Dedifferentiated amniotic fluid mesenchymal stem cell (primary cell): ENCODE results near the gene ISOC1.
A peak's percentile ranks its signal among the peaks of the same experiment; 100 is the strongest.

ENCODE experiments used
- DNase-seq: peaks from one replicate; pipeline ENCODE4 v3.0.0-alpha.2; 2016; ENCODE audit errors: extremely low spot score

The ISOC1 gene

DNA sequence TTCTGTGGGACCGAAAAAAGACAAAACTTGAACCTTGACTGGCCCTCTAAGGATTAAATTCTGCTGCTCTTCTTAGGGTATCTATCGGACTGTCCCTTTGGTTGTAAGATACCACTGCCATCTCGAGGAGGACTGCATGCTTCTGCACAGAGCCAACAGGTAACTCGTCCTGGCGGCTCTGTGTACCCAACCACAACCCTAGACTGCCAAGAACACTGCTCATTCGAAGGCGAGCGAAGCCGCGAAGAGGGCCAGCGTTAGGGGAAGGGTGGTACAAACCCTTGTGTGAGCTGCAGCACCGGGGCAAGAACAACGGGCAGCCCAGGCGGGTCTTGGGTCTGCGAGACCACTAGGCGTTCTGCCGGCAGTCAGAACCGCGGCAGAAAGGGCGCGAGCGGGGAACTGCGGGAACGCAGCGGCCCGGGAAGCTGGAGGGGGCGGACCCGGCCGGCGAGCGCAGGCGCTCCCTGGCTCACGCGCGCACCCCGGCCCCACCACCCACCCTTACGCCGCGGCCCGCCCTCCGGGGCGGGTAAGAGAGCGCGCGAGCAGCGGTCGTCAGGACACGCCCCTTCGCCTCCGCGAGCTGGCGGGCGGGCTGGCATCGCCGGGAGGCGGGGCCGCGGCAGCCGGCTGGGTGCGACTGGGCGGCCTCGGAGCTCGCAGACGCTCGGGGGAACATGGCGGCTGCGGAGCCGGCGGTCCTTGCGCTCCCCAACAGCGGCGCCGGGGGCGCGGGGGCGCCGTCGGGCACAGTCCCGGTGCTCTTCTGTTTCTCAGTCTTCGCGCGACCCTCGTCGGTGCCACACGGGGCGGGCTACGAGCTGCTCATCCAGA, at the start of gene ISOC1:
Gene ISOC1, plus strand, starts transcription at position 663 of the 837 bp plus-strand sequence. Its CDS starts 18 bp downstream, at position 681.
- DNase-seq = peak; percentile 75

DNA sequence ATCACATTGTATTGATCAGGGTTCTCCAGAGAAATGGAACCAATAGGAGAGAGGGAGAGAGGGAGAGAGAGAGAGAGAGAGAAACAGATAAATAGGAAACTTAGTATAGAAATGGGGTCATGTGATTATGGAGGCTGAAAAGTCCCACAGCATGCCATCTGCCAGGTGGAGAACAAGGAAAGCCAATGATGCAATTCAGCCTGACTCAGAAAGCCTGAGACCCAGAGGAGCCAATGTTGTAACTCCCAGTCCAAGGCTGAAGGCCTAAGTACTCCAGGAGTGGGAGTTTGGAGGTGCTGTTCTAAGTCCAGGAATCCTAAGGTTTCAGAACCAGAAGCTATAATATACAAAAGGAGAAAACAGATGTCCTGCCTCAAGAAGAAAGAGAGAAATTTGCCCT, 48.4 kb upstream of the ISOC1 start:
- DNase-seq = no peak

DNA sequence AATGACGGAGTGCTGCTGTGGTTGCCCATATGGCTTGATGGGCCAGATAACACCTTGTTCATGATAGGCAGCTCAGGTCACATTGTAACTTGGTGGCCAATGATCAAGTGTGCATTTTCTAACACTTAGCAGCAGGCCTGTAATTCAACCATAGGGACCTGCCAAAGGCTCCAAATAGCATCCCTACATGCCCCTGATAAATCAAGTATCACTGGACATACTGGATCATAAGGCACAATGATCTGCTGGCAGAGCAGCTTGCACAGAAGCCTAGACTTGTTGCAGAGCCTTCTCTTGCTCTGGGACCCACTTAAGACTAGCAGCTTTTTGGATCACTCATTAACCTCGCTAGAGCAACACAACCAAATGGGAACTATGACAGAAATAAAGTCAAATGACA, 46.0 kb upstream of the ISOC1 start:
- DNase-seq = no peak

DNA sequence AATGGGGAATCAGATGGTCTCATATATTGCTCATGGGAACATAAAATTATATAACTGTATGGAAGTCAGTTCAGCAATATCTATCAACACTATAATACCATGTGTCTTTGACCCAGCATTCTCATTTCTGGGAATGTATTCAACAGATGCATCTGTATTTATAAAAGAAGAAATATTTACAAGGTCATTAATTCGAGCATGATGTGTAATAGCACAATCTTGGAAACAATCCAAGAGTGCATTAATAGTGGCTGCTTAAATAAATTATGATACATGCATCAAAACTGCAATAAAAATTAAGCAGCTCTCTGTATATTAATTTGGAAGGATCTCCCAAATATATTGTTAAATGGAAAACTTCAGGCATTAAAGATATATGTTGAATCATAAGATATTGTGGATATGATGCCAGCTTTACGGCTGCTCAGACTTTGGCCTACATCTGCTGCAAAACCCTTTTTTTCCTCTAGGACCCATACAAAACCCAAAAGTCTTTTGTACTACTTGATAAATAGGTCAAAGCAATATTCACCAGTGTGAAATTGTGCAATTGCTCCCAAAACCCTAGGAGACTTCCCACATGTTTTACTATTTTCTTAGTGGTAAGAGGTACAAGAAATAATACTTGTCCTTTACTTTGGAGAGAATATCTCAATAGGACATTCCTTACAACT, 45.3 kb upstream of the ISOC1 start:
- no peak for DNase-seq

DNA sequence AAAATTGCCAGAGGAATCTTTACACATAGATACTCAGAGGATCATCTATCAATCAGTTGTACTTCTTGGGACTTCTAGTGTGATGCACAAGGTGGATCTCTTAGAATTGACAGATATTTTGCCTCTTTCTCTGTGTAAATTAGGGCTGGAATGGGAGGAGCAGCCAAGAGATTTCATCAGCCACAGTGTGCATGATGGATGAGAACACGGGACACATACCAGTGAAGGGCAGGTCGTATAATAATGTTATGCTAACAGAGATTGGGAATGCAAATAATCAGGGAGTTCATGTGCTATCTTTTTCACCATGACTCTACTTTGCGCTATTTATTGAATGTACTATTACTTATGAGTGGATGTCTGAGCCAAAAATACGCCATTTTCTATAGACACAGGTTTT, 43.3 kb upstream of the ISOC1 start:
- no peak for DNase-seq

DNA sequence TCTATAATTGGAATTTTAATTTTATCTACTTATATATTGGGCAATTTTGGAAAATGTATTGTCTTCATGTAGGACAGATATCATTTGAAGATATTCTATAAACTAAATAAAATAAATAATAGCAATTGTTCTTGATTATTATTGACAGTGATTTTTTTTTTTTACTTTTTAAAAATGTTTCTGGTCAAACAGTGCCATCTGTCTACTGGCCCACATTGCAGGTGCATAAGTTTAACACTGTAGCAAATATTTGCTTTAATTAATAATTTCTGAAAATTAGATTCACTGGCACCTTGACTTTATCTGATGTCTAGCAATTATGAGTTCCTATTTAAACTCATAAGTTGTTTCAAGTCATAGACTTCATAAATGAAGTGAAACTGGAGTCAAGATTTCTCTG, 41.1 kb upstream of the ISOC1 start:
- DNase-seq = no peak

DNA sequence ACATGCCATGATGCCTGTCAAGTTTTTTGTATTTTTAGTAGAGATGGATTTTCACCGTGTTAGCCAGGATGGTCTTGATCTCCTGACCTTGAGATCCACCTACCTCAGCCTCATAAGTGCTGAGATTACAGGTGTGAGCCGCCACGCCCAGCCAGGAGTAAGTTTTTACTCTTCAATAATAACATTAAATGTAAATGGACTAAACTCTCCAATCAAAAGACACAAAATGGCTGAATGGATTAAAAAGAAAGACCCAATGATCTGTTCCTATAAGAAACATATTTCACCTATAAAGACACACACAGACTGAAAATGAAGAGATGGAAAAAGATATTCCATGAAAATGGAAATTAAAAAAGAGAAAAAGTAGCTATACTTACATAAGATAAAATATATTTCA, 37.2 kb upstream of the ISOC1 start:
- DNase-seq = no peak

DNA sequence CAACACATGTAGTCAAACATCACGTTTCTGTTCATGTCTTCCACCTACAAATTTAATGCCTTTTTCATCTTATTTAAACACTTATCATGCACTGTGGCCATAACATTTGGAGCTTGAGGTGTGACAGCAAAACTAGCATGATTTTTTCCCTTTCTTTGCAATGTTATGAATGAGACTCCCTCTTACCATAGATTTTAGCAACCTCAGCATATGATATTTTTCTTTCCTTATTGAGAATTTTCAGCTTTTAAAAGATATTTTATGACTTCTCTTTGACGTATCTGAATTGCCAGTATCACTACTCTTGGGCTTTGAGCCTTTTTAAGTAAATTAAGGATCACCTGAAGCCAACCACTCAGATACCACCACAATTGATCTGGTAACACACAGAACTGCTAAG, 32.7 kb upstream of the ISOC1 start:
- DNase-seq = no peak

DNA sequence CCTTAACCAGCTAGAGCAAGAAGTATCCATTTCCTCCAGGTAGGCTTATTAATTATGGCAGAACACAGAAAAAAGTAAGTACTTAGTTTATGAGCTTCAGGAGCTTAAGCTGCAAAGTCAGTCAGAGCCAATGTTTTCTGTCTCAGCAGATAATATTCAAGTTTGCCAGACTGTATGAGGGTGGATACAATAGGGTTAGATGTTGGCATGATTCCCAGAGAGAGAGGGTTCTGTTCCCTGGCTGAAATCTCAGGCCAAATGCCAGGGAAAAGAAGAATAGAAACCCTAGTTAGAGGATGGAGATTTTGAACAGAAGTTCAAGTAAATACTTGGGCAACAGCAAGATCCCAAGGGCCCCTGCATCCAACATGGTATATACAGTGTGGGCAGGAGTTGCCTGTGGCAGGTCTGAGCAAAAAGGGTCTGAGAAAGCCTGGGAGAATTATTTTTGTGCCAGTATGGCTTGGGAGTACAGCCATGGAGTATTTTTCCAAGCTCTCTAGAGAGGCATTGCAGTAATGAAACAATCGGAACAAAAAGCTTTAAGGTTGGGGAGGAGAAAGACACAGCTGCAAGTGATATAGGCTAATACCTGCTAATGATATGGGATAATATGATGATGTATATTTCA, 31.0 kb upstream of the ISOC1 start:
- DNase-seq = peak; percentile 49

DNA sequence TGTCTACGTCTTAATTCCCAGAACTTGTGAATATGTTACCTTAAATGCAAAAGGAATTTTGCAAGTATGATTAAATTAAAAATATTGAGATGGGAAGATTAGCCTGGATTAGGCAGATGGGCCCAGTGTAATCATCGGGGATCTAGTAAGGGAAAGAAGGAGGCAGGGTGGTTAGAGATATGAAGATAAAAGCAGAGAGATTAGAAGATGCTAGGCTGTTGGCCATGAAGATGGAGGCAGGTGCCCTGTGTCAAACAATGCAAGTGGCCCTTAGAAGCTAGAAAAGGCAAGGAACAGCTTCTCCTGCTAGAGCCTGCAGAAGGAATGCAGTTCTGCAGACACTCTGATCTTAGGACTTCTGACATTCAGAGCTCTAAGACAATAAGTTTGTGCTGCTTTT, 28.8 kb upstream of the ISOC1 start:
- DNase-seq = no peak

DNA sequence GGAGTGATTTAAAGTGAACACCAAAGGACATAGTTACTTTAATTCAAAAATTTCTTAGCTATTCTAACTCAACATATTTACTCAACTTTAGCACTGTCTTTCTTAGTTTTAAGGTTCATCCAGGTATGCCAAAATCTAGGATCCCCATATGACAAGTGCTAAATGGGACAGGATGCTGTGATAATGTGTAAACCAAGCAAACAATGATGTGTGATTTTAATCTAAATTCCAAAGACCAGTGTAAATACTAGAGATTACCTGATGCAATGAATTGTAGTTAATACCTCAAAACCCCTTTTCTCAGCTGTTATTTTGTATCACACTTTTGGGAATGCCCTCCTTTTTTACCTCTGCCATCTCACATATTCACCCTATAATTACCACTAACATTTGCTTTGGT, 26.8 kb upstream of the ISOC1 start:
- no peak for DNase-seq

DNA sequence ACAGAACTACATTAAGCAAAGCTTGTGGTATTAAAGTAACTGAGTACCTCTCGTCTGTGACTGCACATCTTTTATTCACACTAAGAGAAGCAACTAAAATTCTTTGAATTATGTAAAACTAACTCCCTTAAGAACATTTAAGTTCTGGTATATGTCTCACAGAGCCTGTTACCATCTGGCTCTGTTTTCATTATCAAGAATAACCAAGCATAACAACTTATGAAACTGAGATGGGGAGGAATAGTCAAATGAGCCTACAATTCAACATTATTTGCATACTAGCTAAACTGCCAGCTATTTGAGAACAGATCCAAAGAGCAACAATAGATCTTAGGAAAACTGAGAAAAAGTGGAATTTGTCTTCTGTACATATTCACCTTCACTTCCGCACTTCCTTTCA, 25.3 kb upstream of the ISOC1 start:
- no peak for DNase-seq

DNA sequence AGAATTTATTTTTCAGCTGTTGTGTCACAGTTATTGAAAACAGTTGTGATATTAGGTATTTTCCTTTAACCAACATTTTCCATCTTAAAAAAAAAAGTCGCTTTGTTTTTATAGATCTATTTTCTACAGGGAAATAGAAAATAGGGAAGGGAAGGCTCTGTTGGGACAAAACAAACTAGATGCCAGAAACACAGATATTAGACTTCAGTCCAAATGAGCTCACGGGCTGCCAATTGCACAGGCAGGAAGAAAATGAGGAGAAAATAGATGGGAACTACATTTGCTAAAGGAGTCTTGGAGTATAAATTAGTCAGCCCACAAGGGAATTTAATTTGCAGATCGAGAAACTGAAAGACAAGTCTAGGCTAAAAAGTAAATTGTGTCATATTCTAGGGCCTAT, 21.4 kb upstream of the ISOC1 start:
- DNase-seq = no peak

DNA sequence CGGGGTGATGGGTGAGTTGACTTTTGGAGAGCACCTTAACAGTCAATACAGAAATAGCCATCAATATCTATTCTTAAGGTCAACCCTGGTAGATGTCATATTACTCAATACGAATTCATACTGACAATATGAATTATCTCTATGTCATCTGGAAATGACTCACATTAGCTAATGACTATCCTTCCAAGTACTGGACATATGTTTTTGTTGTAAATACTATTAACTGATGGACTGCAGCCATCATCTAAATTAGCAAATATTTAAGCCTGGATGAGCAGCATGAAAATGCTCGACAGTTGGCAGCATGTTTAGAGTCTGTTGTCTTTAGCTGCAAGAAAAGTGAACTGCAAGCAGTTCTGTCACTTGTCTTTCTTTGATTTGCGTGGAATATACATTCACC, 19.6 kb upstream of the ISOC1 start:
- DNase-seq = no peak

DNA sequence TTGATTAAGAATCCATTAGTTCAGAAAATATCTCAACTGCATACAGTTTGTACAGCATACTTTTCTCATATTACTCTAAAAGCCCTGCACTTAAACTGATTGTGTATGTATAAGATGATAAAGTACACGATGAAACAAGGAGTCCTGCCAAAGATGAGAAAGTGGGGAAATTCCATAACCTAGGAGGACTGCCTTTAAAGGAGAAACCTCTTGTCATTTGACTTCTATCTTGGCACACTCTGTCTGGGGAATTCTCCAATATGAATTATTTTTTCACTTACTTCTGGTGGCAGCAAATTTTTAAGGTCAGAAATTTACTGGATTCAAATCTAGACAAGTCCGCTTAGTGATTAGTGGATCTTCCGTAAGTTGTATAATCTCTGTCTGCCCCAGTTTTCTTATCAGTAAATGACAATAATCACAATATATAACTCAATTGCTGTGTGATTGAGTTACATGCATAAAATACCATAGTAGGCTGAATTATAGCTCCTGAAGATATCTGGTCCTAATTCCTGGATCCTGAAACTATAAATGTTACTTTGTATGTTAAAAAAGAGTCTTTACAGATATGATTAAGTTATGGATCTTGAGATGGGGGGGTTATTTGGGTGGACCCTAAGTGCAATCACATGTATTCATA, 17.0 kb upstream of the ISOC1 start:
- no peak for DNase-seq

DNA sequence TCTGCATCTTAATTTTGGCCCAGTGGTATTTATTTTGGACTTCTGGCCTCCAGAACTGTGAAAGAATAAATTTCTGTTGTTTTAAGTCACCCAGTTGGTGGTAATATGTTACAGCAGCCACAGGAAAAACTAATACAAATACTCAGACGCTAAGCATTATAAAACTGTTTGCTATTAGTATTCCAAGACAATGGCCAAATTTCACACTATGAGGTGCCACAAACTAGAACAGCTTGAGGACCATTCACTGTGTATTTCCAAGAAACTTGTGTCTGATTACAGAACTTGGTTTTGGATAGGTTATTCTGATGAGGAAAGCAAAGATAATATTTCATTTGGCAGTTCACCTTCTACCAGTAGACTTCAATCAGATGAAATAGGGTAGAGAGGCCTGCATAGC, 16.3 kb upstream of the ISOC1 start:
- no peak for DNase-seq

DNA sequence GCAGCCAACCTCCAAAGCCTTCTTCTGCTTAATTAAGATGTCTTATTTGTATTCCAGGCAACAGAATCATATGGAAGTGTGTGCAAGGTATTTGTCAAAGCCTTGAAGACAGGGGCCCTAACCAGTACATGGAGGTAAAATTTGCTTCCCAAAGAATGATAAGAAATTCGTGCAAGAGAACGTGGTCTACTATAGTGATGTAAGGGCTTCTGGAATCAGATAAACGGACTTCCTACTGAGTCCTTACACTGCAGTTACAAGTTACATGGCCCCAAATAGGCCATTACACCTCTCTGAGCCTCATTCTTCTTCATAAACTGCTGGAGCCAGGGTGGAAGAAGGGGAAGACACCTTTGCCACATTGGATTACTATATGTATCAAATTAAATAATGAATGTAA, 15.9 kb upstream of the ISOC1 start:
- DNase-seq = no peak

DNA sequence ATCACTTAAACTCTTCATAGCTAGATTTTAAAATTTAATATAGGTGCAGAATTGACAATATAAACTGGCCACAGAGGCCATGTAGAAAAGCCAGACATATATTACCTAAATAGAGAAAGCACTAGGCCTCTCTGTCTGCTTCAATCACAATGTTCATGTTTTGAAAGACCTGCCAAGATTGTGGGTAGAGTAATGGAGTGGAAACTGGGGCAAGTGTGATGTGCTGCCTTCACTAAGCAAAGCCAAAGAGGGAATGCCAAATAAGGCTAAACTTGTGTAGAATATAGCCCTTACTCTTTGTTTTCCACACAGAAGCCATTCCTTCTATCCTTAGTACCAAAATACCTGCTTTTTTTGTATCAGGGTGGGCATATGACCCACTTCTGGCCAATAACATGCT, 15.1 kb upstream of the ISOC1 start:
- DNase-seq = no peak

DNA sequence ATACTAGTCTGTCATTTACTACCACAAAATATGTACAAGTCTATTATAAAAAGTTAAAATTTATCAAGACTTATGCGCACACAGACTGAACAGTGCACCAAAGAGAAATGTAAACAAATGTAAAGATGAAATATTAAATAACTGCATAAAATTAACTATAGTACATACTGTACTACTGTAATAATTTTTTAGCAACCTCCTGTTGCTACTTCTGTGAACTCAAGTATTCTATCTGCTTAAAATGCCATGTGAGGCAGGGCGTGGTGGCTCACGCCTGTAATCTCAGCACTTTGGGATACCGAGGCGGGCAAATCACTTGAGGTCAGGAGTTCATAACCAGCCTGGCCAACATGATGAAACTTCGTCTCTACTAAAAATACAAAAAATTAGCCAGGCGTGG, 13.8 kb upstream of the ISOC1 start:
- DNase-seq = no peak

DNA sequence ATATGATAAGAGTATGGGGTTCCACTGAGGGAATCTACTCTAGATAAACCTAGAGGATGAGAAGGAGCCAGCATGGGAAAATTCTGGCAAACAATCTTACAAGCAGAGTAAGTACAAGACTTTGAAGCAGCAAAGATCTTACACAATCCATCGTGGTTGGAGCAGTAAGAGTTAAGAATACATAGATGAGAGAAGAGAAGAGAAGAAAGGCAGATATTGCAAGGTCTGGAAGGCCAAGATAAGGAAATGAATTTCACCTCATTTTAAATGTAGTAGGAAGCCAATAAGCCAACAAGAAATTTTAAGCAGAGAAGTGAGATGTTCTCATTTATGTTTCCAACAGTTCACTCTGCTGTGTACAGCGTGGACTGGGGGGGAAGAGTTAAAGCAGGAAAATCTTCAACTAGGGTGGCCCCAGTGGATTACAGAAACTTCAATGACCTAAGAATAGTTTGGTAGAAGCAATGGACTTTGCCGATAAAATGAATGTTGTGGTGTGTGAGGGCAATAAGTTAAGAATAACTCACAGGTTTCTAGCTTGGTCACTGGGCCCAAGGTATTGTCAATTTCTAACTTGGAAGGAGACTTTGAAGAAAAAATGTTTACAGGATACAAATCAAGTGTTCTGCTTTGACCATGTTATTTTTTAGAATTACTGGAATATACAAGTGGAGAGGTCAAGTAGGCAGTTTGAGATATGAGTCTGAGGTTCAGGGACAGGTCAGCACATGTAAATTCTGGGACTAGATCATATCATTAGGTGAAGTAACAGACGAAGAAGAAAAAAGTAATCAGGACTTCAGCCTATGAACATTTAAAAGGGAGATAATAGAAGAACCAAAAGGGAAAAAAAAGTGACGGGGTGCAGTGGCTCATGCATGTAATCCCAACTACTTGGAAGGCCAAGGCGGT, 12.1 kb upstream of the ISOC1 start:
- DNase-seq = no peak
